H9 (cell line): ENCODE measurements around the gene ZIC5. TPM values are rescaled to one million over a fixed set of nuclear protein-coding genes. Genes with fewer than 3 reads are reported as not detected.

Source experiments
- DNase-seq: peaks from one replicate; pipeline ENCODE4 v3.0.0-alpha.2; 2017
- H2AFZ ChIP-seq: one replicate; pipeline ENCODE4 v1.6.1; 2013; ENCODE audit warnings: mild to moderate bottlenecking, low read length, control low read depth, moderate library complexity
- H2AK5ac ChIP-seq: 2 replicates; pipeline ENCODE4 v1.6.1; 2013; ENCODE audit warnings: low read length, control low read depth, mixed read lengths; ENCODE audit not compliant: insufficient read length
- H2BK120ac ChIP-seq: one replicate; pipeline ENCODE4 v1.6.1; 2013; ENCODE audit warnings: low read depth, mild to moderate bottlenecking, low read length, control low read depth, inconsistent platforms; ENCODE audit not compliant: poor library complexity, severe bottlenecking
- H2BK12ac ChIP-seq: 2 replicates; pipeline ENCODE4 v1.6.1; 2013; ENCODE audit warnings: low read length, control low read depth, mixed read lengths, low read depth; ENCODE audit not compliant: insufficient read length
- H2BK15ac ChIP-seq: 2 replicates; pipeline ENCODE4 v1.6.1; 2013; ENCODE audit warnings: low read depth, low read length, control low read depth
- H2BK20ac ChIP-seq: one replicate; pipeline ENCODE4 v1.6.1; 2013; ENCODE audit warnings: low read depth, mild to moderate bottlenecking, low read length, control low read depth, inconsistent platforms; ENCODE audit not compliant: poor library complexity, severe bottlenecking
- H2BK5ac ChIP-seq: 2 replicates; pipeline ENCODE4 v1.6.1; 2013; ENCODE audit warnings: low read length, control low read depth, mixed read lengths; ENCODE audit not compliant: insufficient read length
- H3K14ac ChIP-seq: 2 replicates; pipeline ENCODE4 v1.6.1; 2013; ENCODE audit warnings: low read length, control low read depth; ENCODE audit not compliant: insufficient read depth
- H3K18ac ChIP-seq: 2 replicates; pipeline ENCODE4 v1.6.1; 2013; ENCODE audit warnings: low read depth, mild to moderate bottlenecking, mixed read lengths, low read length, control low read depth; ENCODE audit not compliant: insufficient read length
- H3K23ac ChIP-seq: 2 replicates; pipeline ENCODE4 v1.6.1; 2013; ENCODE audit warnings: low read length, control low read depth, mixed read lengths, low read depth; ENCODE audit not compliant: insufficient read length
- H3K23me2 ChIP-seq: 2 replicates; pipeline ENCODE4 v1.6.1; 2013; ENCODE audit warnings: low read depth, mild to moderate bottlenecking, mixed read lengths, low read length, control low read depth; ENCODE audit not compliant: insufficient read length, poor library complexity, severe bottlenecking
- H3K27ac ChIP-seq: 2 replicates; pipeline ENCODE4 v1.5.1; 2013; ENCODE audit warnings: low read length, control low read depth, mixed read lengths, low read depth; ENCODE audit not compliant: insufficient read length
- H3K27me3 ChIP-seq: 2 replicates; pipeline ENCODE4 v1.6.1; 2013; ENCODE audit warnings: low read length, control low read depth, inconsistent platforms; ENCODE audit not compliant: insufficient read depth
- H3K4ac ChIP-seq: 2 replicates; pipeline ENCODE4 v1.6.1; 2013; ENCODE audit warnings: low read depth, mild to moderate bottlenecking, control low read depth, inconsistent platforms, low read length, moderate library complexity
- H3K4me1 ChIP-seq: 2 replicates; pipeline ENCODE4 v1.6.1; 2013; ENCODE audit warnings: low read length, control low read depth, inconsistent platforms; ENCODE audit not compliant: insufficient read depth
- H3K4me2 ChIP-seq: 2 replicates; pipeline ENCODE4 v1.6.1; 2013; ENCODE audit warnings: low read length, control low read depth, mixed read lengths; ENCODE audit not compliant: insufficient read length, insufficient read depth
- H3K56ac ChIP-seq: 2 replicates; pipeline ENCODE4 v1.6.1; 2013; ENCODE audit warnings: low read depth, mild to moderate bottlenecking, mixed read lengths, low read length, control low read depth; ENCODE audit not compliant: insufficient read length
- H3K79me1 ChIP-seq: 2 replicates; pipeline ENCODE4 v1.6.1; 2013; ENCODE audit warnings: low read depth, mild to moderate bottlenecking, moderate library complexity, low read length, control low read depth, inconsistent platforms; ENCODE audit not compliant: insufficient read depth, poor library complexity, severe bottlenecking
- H3K79me2 ChIP-seq: 2 replicates; pipeline ENCODE4 v1.6.1; 2013; ENCODE audit warnings: low read length, control low read depth, inconsistent platforms; ENCODE audit not compliant: insufficient read depth
- H3K9ac ChIP-seq: 2 replicates; pipeline ENCODE4 v1.6.1; 2013; ENCODE audit warnings: low read length, control low read depth, mixed read lengths; ENCODE audit not compliant: insufficient read length; ENCODE audit errors: extremely low read depth
- H3K9me3 ChIP-seq: one replicate; pipeline ENCODE4 v1.6.1; 2013; ENCODE audit warnings: low read depth, low read length, inconsistent platforms; ENCODE audit not compliant: control insufficient read depth
- H3T11ph ChIP-seq: one replicate; pipeline ENCODE4 v1.6.1; 2013; ENCODE audit warnings: mild to moderate bottlenecking, low read length, control low read depth, inconsistent platforms
- H4K20me1 ChIP-seq: one replicate; pipeline ENCODE4 v1.6.1; 2013; ENCODE audit not compliant: control insufficient read depth, insufficient read length, insufficient read depth
- H4K5ac ChIP-seq: 2 replicates; pipeline ENCODE4 v1.6.1; 2013; ENCODE audit warnings: low read depth, mild to moderate bottlenecking, mixed read lengths, low read length, control low read depth; ENCODE audit not compliant: insufficient read length
- H4K8ac ChIP-seq: replicated peaks from 2 replicates; pipeline ENCODE4 v1.6.1; 2013; ENCODE audit warnings: low read length, control low read depth, mixed read lengths, low read depth; ENCODE audit not compliant: insufficient read length
- H4K91ac ChIP-seq: 2 replicates; pipeline ENCODE4 v1.6.1; 2013; ENCODE audit warnings: low read depth, mild to moderate bottlenecking, moderate library complexity, mixed read lengths, low read length, control low read depth; ENCODE audit not compliant: insufficient read length
- H3K27ac Mint-ChIP-seq, 3 experiments: 2 replicates in 2 of 3; 3 replicates in 1 of 3; pipeline ENCODE4 v1.8.0; 2020 to 2021; ENCODE audit warnings: mixed read lengths in 3 of 3, mild to moderate bottlenecking in 1 of 3, moderate library complexity in 1 of 3
- H3K27me3 Mint-ChIP-seq: 2 replicates; pipeline ENCODE4 v1.8.0; 2021; ENCODE audit warnings: low read depth, mild to moderate bottlenecking, moderate library complexity, mixed read lengths
- H3K36me3 Mint-ChIP-seq, 3 experiments: 2 replicates in 2 of 3; 3 replicates in 1 of 3; pipeline ENCODE4 v1.8.0; 2020 to 2021; ENCODE audit warnings: low read depth in 3 of 3, mixed read lengths in 3 of 3; ENCODE audit not compliant: insufficient read depth in 1 of 3
- H3K4me1 Mint-ChIP-seq, 2 experiments: 2 replicates each; pipeline ENCODE4 v1.8.0; 2020; ENCODE audit warnings: mixed read lengths in 2 of 2
- H3K4me3 Mint-ChIP-seq, 2 experiments: 2 replicates in 1 of 2; 3 replicates in 1 of 2; pipeline ENCODE4 v1.8.0; 2020 to 2021; ENCODE audit warnings: mild to moderate bottlenecking in 2 of 2, mixed read lengths in 2 of 2, moderate library complexity in 1 of 2
- H3K9me3 Mint-ChIP-seq, 2 experiments: 2 replicates in 1 of 2; 3 replicates in 1 of 2; pipeline ENCODE4 v1.8.0; 2020; ENCODE audit warnings: mild to moderate bottlenecking in 2 of 2, mixed read lengths in 2 of 2, moderate library complexity in 1 of 2
- whole genome bisulfite sequencing: extraction: QIAGEN DNeasy Blood & Tissue Kit; methylation state at CpG from one replicate; pipeline ENCODE4 v1.1.7; 2013; ENCODE audit warnings: missing lambda C conversion rate, low lambda C conversion rate, mixed read lengths; ENCODE audit not compliant: insufficient read length; ENCODE audit errors: extremely low coverage; 5-methylcytosine and 5-hydroxymethylcytosine counted together
- total RNA-seq: library from RNA; stranded (reverse); gene quantifications from 2 replicates; pipeline ENCODE4 v1.2.1, GENCODE V29; 2021
- TF ChIP-seq, protein P1 (sequence below): fragments of 200-600 bp; sonication (generic); conservative IDR thresholded peaks from 3 replicates; pipeline ENCODE4 v1.8.0; 2021; ENCODE audit warnings: antibody characterized with exemption, mild to moderate bottlenecking

Gene ZIC5
- total RNA-seq, 1 experiment from 2014 or later = 51.9 TPM

DNA sequence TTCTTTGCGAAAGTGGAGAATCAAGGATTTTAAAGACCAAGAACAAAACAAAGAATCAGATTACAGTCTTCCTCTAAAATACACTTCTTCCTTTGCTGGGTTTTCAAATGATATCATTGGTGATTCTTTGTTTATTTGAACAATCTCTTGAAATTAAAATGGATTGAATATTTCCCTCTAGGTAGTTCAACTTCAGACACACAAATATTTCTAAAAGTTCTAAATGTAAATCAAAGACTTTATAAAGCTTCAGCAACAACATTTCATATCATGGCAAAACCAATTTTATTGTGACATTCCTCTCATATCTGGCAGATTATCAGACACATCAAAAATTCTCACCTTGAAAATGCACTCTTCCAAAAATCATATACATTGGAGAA is 23.1 kb upstream of the ZIC5 start:
- no peak overlapping the region for H2BK12ac ChIP-seq
- H3K79me2 ChIP-seq = no peaks in the 10 kb centered on the region
- H4K20me1 ChIP-seq = no peaks in the 10 kb centered on the region
- Mint-ChIP-seq H3K27ac (no peak overlapping the region; a peak in 1 of 7 replicates), H3K27me3 (peaks cover 78% of the 10 kb centered on the region), H3K36me3 (no peaks in the 10 kb centered on the region; a peak in 1 of 7 replicates), H3K4me3 (no peak overlapping the region), H3K4me1 (peaks cover 60 to 69% of the 10 kb centered on the region in 2 experiments), H3K9me3 (peaks cover 0 to 9% of the 10 kb centered on the region in 2 experiments; a peak in 2 of 5 replicates)
- H4K5ac ChIP-seq = no peak overlapping the region
- H3K9me3 ChIP-seq = no peaks in the 10 kb centered on the region
- no peak overlapping the region for H4K91ac ChIP-seq
- no peak overlapping the region for H2BK20ac ChIP-seq
- no peak overlapping the region for H3K4me2 ChIP-seq
- no peak overlapping the region for H3K9ac ChIP-seq
- DNase-seq = no peak
- peaks cover 5% of the 10 kb centered on the region; the same call in 1 of the 2 replicates for H3K4me1 ChIP-seq
- H3K56ac ChIP-seq = no peak overlapping the region
- no peak overlapping the region for H4K8ac ChIP-seq
- TF ChIP-seq, protein P1, sequence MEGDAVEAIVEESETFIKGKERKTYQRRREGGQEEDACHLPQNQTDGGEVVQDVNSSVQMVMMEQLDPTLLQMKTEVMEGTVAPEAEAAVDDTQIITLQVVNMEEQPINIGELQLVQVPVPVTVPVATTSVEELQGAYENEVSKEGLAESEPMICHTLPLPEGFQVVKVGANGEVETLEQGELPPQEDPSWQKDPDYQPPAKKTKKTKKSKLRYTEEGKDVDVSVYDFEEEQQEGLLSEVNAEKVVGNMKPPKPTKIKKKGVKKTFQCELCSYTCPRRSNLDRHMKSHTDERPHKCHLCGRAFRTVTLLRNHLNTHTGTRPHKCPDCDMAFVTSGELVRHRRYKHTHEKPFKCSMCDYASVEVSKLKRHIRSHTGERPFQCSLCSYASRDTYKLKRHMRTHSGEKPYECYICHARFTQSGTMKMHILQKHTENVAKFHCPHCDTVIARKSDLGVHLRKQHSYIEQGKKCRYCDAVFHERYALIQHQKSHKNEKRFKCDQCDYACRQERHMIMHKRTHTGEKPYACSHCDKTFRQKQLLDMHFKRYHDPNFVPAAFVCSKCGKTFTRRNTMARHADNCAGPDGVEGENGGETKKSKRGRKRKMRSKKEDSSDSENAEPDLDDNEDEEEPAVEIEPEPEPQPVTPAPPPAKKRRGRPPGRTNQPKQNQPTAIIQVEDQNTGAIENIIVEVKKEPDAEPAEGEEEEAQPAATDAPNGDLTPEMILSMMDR = no peak
- WGBS = no CpG with 5 or more reads among the region's 1 CpG
- no peak overlapping the region for H3K14ac ChIP-seq
- no peak overlapping the region for H2AFZ ChIP-seq
- no peak overlapping the region for H2AK5ac ChIP-seq
- H3K23me2 ChIP-seq = peaks cover 40% of the 10 kb centered on the region
- no peak overlapping the region for H2BK120ac ChIP-seq
- H3K27me3 ChIP-seq = peaks cover 38% of the 10 kb centered on the region; the same call in 1 of the 2 replicates
- no peaks in the 10 kb centered on the region for H3K79me1 ChIP-seq
- H3K18ac ChIP-seq = no peak overlapping the region
- no peak overlapping the region for H3K23ac ChIP-seq
- no peak overlapping the region for H3K27ac ChIP-seq
- no peak overlapping the region for H2BK15ac ChIP-seq
- no peak overlapping the region for H2BK5ac ChIP-seq
- H3K4ac ChIP-seq = no peak overlapping the region
- H3T11ph ChIP-seq = no peak overlapping the region
